GM21423 (cell line): Measurements from ENCODE around the gene SPDYE5.
A peak's percentile ranks its signal among the peaks of the same experiment; 100 is the strongest.
"Not testable (repeated sequence)": the region's sequence is repeated elsewhere in the genome, so short reads cannot be mapped to it uniquely, and the experiment has no call there.

Source experiments
- ATAC-seq: cut with Tn5 transposase; IDR thresholded peaks from one replicate; pipeline ENCODE4 v1.9.1; 2021; ENCODE audit warnings: mild to moderate bottlenecking, moderate library complexity; ENCODE audit not compliant: unreplicated experiment

SPDYE5 gene, protein sequence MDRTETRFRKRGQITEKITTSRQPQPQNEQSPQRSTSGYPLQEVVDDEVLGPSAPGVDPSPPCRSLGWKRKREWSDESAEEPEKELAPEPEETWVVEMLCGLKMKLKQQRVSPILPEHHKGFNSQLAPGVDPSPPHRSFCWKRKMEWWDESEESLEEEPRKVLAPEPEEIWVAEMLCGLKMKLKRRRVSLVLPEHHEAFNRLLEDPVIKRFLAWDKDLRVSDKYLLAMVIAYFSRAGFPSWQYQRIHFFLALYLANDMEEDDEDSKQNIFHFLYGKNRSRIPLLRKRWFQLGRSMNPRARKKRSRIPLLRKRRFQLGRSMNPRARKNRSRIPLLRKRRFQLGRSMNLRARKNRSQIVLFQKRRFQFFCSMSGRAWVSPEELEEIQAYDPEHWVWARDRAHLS

DNA sequence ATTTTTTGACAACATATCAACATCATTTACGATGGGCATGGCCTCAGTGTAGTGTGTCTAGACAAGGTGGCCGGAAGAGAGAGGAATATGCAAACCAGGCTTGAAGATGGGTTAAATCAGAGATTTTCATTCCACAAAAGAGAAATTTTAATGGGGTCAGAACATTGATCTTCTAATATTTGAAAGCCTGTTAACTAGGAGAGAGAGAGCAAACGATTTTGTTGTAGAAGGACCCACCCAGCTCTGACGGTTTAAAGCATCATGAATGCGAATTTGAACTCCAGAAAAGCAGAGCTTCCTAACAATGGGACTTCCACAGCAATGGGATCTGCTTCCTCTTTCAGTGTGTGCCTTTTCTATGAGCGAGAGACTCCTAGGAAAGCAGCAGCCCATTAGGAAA lies at the start of gene SPDYE5:
SPDYE5 (plus strand) TSS at position 301 of the 400 bp plus-strand sequence. CDS start 1,728 bp downstream, outside the sequence.
- not testable (repeated sequence) for ATAC-seq

DNA sequence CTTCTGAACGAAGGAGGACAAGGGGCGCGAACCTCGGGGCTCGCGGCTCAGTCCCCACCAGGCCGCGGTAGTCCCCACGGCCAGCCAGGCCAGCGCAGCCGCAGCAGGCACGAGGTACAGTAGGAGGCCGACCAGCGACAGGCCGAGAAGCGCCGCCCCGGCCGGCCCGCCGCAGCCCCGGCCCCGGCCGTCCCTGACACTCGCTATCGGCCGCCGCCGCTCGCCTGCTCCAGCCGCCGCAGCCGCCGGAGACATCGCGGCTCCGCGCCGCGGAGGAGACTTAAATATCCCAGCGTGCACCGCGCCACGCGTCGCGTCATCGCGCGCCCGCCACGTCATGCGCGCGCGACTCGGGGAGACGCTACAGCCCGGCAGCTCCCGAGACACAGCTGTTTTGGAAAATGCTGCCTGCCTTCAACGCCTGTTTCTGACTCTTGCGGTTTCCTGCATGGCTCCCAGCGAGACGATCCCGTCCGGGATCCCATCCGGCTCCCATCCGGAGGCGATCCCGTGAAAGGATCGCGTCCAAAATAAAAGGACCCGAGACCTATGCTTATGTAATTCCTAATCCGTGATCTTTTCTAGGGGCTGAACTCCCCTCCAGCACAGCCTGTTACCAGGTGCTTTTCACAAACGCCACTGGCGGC lies 49.5 kb upstream of the SPDYE5 start:
- peak; percentile 78 for ATAC-seq

DNA sequence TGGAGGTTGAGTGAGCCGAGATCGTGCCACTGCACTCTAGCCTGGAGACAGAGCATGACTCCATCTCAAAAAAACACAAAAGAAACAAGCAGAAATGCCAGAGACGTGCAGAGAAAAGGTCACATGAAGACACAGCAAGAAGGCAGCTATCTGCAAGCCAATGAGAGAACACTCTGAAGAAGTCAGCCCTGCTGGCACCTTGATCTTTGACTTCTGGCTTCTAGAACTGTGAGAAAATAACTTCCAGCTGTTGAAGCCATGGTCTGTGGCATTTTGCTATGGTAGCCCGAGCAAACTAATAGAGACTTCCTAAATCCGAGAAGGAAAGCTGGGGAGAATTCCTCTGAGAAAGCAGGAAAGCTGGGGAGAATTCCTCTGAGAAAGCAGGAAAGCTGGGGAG lies 42.2 kb upstream of the SPDYE5 start:
- ATAC-seq, result not testable (repeated sequence)

DNA sequence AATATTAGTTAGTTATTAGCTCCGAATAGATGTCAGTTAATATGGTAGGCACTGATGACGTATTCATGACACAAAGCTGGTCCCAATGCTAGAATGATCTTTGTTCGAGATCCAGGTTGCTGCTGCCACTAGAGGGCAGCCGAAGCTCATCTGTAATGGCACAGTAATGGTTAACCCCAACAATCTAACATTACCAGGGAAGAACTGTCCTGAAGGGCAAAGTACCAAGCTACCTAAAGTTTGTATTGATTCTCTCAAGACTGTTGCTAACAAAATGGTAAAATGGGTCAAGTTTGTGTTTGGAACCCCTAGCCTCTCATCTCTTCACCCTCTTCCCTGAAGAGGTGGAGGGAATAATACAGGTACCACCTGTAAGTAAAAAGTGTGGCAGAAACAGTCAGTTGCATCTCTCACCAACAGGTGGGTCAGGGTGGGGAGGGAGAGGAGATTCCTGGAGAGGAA lies 39.6 kb upstream of the SPDYE5 start:
- ATAC-seq, result peak; percentile 69

DNA sequence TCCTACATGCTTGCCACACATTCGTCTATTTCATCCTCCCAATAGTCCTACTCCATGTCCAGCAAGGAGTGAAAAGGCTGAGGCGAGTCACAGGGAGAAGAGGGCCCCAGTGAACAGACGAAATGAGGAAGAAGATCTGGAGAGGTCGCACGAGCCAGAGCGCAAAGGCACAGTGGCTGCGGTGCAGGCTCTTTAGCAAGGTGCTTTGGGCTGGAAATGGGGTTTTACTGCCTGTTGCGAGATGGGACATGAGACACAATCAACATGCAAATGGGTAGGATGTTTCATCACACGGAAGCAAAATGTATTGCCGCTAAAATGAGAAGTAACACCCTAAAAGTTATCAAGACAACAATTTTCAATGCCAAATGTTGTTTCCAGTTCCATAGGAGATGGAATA lies 35.7 kb upstream of the SPDYE5 start:
- ATAC-seq, result not testable (repeated sequence)

DNA sequence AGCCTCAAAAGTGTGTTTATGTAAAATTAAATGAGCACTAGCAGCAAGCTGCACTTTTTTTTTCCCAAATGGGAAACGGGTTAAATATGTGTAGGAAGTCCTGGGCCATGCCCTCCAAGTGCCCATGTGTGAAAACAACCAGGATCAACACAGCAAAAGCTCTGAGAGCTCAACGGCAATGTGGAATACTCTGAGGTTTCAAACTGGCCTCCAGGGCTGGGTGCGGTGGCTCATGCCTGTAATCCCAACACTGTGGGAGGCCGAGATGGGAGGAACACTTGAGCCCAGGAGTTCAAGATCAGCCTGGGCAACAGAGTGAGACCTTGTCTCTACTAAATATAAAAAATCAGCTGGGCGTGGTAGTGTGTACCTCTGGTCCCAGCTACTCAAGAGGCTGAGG lies 34.1 kb upstream of the SPDYE5 start:
- ATAC-seq, result not testable (repeated sequence)

DNA sequence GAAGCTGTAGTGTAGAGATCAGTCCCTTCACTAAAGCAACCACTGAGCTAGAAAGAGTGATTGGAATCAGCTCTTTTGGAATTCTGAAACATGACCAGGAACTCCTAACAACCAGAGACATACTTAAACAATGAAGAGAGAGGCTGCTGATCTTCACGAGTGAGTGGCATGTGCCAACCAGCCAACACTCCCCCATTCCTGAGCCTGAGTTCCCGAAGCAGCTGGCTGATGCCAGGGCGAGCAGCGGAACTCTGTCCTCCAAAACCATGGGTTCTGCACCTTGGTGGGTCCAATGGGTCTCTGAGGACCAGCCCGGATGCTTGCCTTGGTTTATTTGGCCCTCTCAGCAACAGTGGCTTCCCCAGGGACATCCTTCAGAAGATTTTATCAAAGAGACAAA lies 31.6 kb upstream of the SPDYE5 start:
- not testable (repeated sequence) for ATAC-seq

DNA sequence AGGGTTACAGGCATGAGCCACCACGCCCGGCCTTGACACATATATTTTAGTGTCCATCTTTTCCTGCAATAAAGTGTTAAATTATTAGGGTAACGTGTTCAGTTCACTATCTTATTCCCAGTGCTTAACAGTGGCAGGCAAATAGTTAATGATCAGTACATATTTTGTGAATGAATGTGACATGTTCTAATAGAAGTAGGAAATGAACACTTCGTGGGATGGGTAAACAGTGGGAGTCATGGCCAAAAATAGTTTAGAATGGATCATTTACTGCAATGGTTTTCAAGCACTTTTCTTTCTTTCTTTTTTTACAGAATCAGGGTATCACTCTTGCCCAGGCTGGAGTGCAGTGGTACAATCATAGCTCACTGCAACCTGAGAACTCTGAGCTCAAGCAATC lies 22.0 kb upstream of the SPDYE5 start:
- not testable (repeated sequence) for ATAC-seq

DNA sequence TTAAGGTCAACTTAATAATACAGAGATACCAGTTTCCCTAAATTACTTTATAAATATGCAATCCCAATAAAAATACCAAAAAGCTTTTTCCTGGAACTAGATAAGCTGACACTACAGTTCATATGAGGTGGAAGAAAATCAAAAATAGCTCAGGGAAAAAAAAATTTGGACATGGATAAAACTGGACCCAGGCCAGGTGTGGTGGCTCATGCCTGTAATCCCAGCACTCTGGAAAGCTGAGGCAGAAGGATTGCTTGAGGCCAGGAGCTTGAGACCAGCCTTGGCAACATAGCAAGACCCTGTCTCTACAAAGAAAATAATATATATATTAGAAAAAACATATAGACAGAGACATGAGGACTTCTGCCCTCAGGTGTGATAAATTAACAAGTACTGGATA lies 14.7 kb upstream of the SPDYE5 start:
- ATAC-seq, result not testable (repeated sequence)

DNA sequence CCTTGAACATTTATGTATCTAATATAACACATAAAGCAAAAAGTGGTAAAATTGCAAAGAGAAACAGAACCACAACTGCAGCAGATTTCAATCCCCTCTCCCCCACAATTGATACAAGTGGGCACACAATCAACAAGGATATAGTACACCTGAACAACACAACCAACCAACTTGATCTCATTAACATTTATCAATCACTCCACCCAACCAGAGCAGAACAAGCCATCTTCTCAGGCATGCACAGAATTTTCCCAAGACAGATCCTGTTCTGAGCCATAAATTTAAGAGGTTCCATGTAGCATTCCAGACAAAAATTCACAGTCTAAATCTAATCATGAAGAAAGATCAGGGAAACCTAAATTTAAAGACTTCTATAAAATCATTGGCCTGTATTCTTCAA lies 11.8 kb upstream of the SPDYE5 start:
- not testable (repeated sequence) for ATAC-seq

DNA sequence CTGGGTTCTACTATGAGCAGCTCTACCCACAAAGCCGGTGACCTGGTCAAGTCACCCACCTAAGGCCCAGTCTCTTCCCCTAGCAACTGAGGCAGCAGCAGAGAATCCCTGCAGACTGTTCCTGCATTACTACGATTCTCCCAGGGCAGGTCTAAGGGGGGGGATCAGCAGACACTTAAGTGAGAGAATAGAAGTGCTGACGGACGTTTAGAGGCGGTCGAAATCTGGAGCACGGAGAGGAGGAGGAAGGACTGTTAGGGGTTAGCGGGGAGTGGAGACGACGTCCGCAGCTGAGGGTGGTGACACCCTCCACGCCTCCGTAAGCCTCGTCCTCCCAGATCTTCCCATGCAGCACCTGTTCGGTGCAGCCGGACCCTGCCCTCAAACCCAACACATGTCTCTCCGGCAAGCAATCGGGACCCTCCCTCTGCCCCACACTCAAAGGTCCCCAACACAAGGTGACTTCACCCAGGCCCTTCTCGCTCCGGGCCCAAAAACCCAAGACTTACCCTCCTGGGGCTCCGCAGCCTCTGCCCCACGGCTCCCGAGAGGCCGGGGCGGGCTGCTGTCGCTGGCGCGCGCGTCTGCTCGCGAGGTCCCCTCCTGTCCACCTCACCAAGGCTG lies 6.7 kb upstream of the SPDYE5 start:
- not testable (repeated sequence) for ATAC-seq

DNA sequence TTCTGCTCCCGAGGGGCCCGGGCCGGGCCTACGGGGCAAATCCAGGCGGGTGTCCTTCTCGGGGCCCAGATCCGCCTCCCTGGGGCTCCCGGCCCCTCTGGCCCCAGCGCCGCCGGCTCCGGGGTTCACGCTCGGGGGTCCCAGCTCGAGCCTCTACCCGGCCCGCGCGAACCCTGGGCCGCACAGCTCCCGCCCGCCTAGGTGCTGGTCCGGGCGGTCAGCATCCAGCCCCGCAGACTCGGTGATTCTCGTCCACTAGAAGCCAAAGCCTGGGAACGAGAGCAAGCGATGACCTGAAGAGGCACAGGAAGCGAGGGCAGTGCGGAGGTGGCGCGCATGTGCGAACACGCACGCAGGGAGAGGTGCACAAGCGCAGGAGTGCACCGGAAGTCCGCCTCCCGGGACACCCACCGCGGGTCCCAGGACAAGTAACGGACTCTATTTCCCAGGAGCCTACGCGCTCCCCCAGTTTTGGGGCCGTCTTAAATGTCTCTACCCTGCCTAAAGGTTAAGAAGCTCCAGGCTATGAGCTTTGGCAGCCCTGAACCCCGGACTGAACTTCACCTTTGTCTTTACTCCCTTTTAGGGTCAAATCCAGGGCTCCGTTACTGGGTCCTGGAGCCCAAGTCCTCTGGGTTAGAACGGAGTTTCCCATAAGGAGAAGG lies 6.0 kb upstream of the SPDYE5 start, which contains the start of gene POM121C:
POM121C (minus strand) TSS at position 321 of the 665 bp plus-strand sequence. CDS start 44,803 bp downstream, outside the sequence.
- peak; percentile 97 for ATAC-seq

DNA sequence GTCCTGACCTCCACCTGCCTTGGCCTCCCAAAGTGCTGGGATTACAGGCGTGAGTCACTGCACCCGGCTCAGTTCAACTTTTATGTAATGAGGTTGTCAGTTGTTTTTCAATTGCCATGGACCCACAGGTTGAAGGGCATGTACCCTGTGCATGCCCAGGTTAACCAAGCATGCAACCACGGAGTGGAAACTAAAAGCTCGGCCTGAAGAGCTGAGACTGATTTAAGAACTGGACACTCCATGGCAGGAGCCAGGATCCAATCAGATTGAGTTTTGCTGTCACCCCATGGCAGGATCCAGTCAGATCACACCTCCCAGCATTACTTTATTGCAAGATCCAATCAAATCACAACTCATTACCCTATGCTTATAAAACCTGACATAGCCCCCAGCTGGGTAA lies 16.9 kb downstream of the SPDYE5 start:
- ATAC-seq, result not testable (repeated sequence)

DNA sequence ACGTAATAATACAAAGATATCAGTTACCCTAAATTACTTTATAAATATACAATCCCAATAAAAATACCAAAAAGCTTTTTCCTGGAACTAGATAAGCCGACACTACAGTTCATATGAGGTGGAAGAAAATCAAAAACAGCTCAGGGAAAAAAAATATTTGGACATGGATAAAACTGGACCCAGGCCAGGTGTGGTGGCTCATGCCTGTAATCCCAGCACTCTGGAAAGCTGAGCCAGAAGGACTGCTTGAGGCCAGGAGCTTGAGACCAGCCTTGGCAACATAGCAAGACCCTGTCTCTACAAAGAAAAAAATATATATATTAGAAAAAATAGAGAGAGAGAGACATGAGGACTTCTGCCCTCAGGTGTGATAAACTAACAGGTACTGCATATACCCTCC lies 26.7 kb downstream of the SPDYE5 start:
- ATAC-seq, result not testable (repeated sequence)

DNA sequence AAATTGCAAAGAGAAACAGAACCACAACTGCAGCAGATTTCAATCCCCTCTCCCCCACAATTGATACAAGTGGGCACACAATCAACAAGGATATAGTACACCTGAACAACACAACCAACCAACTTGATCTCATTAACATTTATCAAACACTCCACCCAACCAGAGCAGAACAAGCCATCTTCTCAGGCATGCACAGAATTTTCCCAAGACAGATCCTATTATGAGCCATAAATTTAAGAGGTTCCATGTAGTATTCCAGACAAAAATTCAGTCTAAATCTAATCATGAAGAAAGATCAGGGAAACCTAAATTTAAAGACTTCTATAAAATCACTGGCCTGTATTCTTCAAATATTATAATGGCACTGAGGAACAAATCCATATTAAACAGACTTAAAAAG lies 29.6 kb downstream of the SPDYE5 start:
- ATAC-seq, result not testable (repeated sequence)

DNA sequence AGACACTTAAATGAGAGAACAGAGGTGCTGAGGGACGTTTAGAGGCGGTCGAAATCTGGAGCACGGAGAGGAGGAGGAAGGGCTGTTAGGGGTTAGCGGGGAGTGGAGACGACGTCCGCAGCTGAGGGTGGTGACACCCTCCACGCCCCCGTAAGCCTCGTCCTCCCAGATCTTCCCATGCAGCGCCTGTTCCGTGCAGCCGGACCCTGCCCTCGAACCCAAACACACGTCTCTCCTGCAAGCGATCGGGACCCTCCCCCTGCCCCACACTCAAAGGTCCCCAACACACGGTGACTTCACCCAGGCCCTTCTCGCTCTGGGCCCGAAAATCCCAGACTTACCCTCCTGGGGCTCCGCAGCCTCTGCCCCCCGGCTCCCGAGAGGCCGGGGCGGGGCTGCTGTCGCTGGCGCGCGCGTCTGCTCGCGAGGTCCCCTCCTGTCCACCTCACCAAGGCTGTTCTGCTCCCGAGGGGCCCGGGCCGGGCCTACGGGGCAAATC lies 35.2 kb downstream of the SPDYE5 start:
- ATAC-seq, result not testable (repeated sequence)

DNA sequence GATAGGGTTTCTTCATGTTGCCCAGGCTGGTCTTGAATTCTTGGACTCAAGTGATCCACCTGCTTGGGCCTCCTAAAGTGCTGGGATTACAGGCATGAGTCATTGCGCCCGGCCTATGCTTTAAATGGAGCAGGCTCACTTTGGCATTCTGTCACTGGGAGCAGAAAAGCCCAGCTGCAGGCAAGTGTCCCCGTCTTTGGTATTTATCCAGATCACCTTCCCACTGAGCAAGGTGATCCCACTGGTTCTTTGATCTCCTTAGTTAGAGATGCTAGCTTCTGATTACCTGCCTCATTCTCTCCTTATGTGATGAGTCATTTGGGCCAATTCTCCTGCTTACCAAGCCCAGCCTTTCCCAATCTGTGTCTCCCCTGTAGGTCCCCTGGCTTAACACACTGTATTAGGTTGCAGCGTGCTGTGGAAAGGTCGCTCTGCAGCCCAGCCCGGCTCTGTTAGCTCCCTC lies 39.3 kb downstream of the SPDYE5 start:
- ATAC-seq, result no peak

DNA sequence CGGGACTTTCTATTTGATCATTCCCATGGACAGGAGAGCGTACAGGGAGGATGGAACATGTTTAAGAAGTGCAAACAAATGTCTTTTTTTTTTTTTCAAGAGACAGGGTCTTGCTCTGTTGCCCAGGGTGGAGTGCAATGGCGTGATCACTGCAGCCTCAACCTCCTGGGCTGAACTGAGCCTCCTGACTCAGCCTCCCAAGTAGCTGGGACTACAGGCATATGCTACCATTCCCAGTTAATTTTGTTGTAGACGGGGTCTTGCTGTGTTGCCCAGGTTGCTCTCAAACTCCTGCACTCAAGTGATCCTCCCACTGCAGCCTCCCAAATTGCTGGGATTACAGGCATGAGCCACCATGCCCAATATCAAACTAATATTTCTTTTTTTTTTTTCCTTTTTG lies 40.5 kb downstream of the SPDYE5 start:
- ATAC-seq, result no peak

DNA sequence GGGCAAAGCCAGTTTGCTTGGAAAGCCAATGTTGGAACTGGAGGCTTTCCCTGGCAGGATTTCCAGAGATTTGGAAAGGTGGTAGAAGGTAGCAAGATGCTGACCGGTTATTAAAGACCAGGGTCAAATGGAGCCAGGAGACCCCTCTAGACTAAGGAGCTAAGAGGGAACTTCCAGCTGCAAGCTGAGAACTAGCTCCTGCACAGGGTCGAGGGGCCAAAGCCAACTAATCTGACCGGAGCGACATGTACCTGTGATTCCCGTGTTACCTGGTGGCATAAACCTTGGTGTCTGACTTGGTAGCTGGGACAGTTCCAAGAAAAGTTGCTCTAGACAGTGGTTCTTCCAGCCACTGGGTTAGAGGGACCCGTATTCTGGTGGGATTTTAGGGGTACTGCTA lies 41.8 kb downstream of the SPDYE5 start:
- no peak for ATAC-seq

DNA sequence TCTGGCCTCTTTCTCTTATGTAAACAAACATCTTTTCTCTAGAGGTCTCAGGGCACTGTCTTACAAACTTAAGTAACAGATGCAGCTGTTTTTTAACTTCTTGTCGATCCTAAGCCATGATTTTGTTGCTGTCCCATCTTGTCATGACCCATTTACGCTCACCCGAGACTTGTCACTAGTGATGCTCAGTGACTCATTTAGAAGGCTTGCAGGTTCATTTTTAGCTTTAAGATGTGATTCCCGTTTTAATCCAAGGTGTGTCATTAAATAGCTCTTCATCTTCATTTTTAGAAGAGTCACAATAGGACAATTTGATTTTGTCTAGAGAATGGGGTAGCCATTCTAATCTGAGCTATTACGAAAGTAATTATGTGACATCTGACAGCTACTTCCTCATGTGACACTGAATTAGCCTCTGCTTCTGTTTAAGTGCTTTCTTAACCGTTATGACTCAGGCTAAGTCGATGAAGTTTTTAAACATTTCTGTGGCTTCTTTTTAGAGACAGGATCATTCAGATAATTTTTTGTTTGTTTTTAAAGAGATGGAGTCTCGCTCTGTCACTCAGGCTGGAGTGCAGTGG lies 42.7 kb downstream of the SPDYE5 start:
- no peak for ATAC-seq
